Choroid plexus epithelial cell (primary cell): ENCODE results near the gene ING4.

Experiments
- DNase-seq: peaks from one replicate; pipeline ENCODE4 v3.0.0-alpha.2; 2010; ENCODE audit warnings: low read depth
- H3K4me3 ChIP-seq: 2 replicates; pipeline ENCODE4 v1.5.1; 2011; ENCODE audit warnings: low read depth, mild to moderate bottlenecking, control low read depth, low read length, moderate library complexity
- CTCF ChIP-seq: conservative IDR thresholded peaks from 2 replicates; pipeline ENCODE4 v1.5.1; 2011; ENCODE audit warnings: low read depth, mild to moderate bottlenecking, control low read depth, inconsistent platforms, low read length, moderate library complexity

The ING4 gene

DNA sequence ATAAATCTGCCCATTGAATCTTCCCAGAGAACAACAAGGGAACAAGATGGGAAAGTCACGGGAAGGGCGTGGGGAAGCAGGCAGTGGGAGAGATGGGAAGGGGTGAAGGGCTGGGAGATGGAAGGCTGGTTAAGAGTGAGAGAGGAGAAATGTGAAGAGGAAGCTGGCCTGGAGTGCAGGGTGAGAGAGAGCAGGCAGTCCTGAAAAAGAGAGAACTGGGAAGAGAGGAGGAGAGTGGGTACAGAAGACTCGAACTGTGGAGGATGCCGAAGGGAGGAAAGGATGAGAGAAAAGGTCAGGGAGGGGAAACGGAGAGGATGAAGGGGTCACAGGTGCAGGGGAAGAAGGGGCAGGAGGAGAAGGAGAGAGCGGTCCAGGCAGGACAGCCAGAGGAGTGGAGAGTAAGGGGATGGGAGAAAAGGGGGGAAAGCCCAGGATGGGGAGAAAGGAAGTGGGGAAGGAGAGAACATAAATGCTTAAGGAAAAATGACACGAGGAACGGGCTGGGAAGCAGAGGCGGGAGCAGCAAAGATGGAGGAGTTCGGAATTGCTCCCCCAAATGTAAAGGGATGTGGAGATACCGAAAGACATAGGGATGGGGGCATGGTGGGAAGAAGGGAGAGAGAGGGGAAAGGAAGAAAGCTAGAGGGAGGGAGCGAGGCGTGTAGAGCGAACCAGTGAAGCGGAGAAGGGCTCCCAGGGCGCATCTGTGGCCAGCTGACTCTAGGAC lies 36.5 kb upstream of the ING4 start:
- DNase-seq, result no peak
- H3K4me3 ChIP-seq, result peak overlapping the region; percentile 51
- no peak for TF ChIP-seq CTCF

GRCh38 chr12:6698352-6699046 lies 35.6 kb upstream of the ING4 start:
- DNase-seq, result no peak
- no peak for TF ChIP-seq CTCF
- no peak overlapping the region for H3K4me3 ChIP-seq

GRCh38 chr12:6697584-6698351 lies 34.8 kb upstream of the ING4 start:
- TF ChIP-seq CTCF, result peak; percentile 84
- H3K4me3 ChIP-seq, result no peak overlapping the region
- peak; percentile 66 for DNase-seq

- no peak overlapping the region for H3K4me3 ChIP-seq
- TF ChIP-seq CTCF, result no peak
- DNase-seq, result no peak
These were observed 34.0 kb upstream of the ING4 start for GRCh38 chr12:6696690-6697583.

GRCh38 chr12:6695313-6696045 lies 32.6 kb upstream of the ING4 start:
- DNase-seq, result no peak
- no peak overlapping the region for H3K4me3 ChIP-seq
- no peak for TF ChIP-seq CTCF

DNA sequence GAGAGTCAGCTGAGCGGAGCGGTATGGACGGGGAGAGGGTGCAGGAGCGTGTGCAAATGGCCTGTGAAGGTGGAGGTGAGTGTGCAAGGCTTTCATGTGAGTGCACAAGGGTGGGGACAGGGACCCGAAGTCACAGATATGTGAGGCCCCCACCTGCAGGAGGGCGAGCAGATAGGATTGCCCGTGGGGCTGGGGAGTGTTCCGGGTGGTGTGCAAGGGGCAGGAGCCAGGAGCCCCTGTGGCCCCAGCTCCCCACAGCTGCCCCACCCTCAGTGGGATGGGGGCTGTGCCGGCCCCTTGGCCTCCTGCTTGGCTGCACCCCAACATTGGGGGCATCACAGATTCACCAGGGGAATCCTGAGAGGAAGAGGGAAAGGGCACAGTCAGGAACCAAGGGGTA lies 31.8 kb upstream of the ING4 start:
- TF ChIP-seq CTCF, result no peak
- no peak overlapping the region for H3K4me3 ChIP-seq
- no peak for DNase-seq
